ENCODE measurements around the gene TUT1. TPM values are rescaled to one million over a fixed set of nuclear protein-coding genes. Genes with fewer than 3 reads are reported as not detected.

Gene TUT1
- total RNA-seq, 1 experiment from 2014 or later: 27.2 TPM

DNA sequence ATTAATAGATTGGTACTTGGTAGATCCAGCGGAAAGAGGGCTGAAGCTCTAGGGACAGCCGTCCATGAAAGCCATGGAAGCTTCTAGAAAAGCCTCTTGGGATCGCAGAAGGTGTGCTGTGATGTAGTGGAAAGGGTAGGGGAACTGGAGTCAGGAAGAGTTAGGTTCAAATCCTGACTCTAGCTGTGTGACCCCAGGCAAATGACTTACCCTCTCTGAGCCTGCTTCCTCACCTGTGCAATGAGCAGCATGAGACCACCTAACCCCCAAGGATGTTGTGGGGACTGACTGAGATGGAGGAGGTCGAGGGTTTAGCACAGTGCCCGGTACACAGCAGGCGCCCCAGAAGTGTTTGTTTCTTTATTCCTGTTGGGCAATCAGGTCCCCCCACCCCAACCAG, 19.1 kb upstream of the TUT1 start:
- H3K27ac Mint-ChIP-seq (ENCODE audit: unreplicated experiment): peak overlapping the region; percentile 19
- peaks cover 47% of the 10 kb centered on the region for H3K36me3 Mint-ChIP-seq (ENCODE audit: insufficient read depth, unreplicated experiment)
- intact Hi-C loops (cut with micrococcal nuclease; ENCODE audit: unreplicated experiment): loop anchor here (5.0 kb wide), 1 partner anchor 37 kb away; the partner anchor contains the start of gene GANAB

DNA sequence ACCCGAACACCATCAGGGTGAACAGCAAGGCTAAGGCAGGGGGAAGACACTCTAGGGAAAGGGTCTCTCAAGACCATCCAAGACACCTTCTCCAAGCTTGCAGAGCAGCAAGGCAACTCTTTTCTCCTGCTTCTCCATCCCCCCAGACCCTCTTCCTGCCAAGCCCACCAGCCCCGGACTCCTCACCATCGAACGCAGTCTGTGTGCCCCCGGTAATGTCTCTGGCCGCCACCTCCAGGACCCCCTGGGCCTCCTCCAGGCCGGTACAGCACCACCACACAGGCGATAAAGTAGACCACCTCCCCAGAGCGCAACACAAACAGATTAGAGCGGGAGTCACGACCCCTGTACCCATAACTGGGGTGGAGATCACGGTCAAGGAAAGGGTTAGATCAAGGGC, 17.5 kb upstream of the TUT1 start:
- TF ChIP-seq, protein P1, sequence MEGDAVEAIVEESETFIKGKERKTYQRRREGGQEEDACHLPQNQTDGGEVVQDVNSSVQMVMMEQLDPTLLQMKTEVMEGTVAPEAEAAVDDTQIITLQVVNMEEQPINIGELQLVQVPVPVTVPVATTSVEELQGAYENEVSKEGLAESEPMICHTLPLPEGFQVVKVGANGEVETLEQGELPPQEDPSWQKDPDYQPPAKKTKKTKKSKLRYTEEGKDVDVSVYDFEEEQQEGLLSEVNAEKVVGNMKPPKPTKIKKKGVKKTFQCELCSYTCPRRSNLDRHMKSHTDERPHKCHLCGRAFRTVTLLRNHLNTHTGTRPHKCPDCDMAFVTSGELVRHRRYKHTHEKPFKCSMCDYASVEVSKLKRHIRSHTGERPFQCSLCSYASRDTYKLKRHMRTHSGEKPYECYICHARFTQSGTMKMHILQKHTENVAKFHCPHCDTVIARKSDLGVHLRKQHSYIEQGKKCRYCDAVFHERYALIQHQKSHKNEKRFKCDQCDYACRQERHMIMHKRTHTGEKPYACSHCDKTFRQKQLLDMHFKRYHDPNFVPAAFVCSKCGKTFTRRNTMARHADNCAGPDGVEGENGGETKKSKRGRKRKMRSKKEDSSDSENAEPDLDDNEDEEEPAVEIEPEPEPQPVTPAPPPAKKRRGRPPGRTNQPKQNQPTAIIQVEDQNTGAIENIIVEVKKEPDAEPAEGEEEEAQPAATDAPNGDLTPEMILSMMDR (IDR thresholded peaks at IDR 0.05; ENCODE audit: insufficient read depth in 1 of 2, low read depth in 1 of 2, low read length in 1 of 2, severe bottlenecking in 1 of 2, unreplicated experiment in 1 of 2): no peak
- POLR2A ChIA-PET: no interaction called here
- Histone ChIP-seq H3K9me3 (no peaks in the 10 kb centered on the region), H3K27me3 (replicated peaks; ENCODE audit: control insufficient read depth, insufficient read depth, low read length) (no peaks in the 10 kb centered on the region), H3K4me1 (peaks cover 27% of the 10 kb centered on the region), H3K4me3 (ENCODE audit: low read depth, low read length) (no peak overlapping the region), H3K36me3 (ENCODE audit: control insufficient read depth, insufficient read depth, low read length) (0 out of 2 replicates have a peak, but pooled peaks cover 3% of the 10 kb centered on the region)
- no peak overlapping the region for H3K4me3 Mint-ChIP-seq (ENCODE audit: unreplicated experiment)
- CTCF ChIA-PET: no interaction called here
- no TSS peak for BruUV-seq (replicated peaks)
- H3K27ac Mint-ChIP-seq (ENCODE audit: unreplicated experiment): no peak overlapping the region
- no peaks in the 10 kb centered on the region for H3K9me3 Mint-ChIP-seq (ENCODE audit: unreplicated experiment)
- no peak for DNase-seq
- intact Hi-C loops (cut with micrococcal nuclease; ENCODE audit: unreplicated experiment): no loop called here
- H3K4me1 Mint-ChIP-seq (ENCODE audit: low read depth, unreplicated experiment): peaks cover 46% of the 10 kb centered on the region
- no peaks in the 10 kb centered on the region for H3K27me3 Mint-ChIP-seq (ENCODE audit: insufficient read depth, unreplicated experiment)
- H3K36me3 Mint-ChIP-seq (ENCODE audit: insufficient read depth, unreplicated experiment): peaks cover 43% of the 10 kb centered on the region

More for the DNA sequence above, 19.1 kb upstream of the TUT1 start:
- Mint-ChIP-seq H3K4me1 (ENCODE audit: low read depth, unreplicated experiment) (peaks cover 44% of the 10 kb centered on the region), H3K9me3 (ENCODE audit: unreplicated experiment) (no peaks in the 10 kb centered on the region), H3K27me3 (ENCODE audit: insufficient read depth, unreplicated experiment) (no peaks in the 10 kb centered on the region), H3K4me3 (ENCODE audit: unreplicated experiment) (peak overlapping the region; percentile 97)
- Histone ChIP-seq H3K36me3 (ENCODE audit: control insufficient read depth, insufficient read depth, low read length) (0 out of 2 replicates have a peak, but pooled peaks cover 3% of the 10 kb centered on the region), H3K9me3 (no peaks in the 10 kb centered on the region), H3K27me3 (replicated peaks; ENCODE audit: control insufficient read depth, insufficient read depth, low read length) (no peaks in the 10 kb centered on the region), H3K4me3 (ENCODE audit: low read depth, low read length) (no peak overlapping the region), H3K4me1 (peaks cover 37% of the 10 kb centered on the region)
- ChIA-PET CTCF (interaction anchor here (1.7 to 2.1 kb wide), 2 partner anchors 11 to 57 kb away, joined by 6 to 17 read pairs; partner anchors contain the start of gene B3GAT3), POLR2A (no interaction called here)
- BruUV-seq (replicated peaks): TSS peak; percentile 13
- TF ChIP-seq, protein P1 (IDR thresholded peaks at IDR 0.05; ENCODE audit: insufficient read depth in 1 of 2, low read depth in 1 of 2, low read length in 1 of 2, severe bottlenecking in 1 of 2, unreplicated experiment in 1 of 2): no peak
- no peak for DNase-seq

DNA sequence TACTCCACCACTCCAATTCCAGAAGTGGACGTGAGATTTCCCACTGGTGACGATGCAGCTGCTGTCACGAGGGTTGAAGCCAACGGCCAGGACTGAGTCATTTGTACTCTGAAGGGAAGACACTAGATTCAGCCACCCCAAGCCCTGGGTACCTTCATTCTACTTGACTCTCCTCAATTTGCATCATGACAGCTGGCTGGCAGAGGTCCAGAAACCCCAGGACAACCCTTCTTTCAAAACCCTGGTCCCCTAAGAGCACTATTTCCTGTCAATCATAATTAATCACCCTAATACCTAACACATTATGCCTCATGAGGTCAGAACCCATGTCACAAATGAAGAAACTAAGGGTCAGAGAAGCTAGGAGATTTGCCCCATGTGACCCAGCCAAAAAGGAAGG, 16.4 kb upstream of the TUT1 start:
- H3K27ac Mint-ChIP-seq (ENCODE audit: unreplicated experiment): peak overlapping the region; percentile 56
- intact Hi-C loops (cut with micrococcal nuclease; ENCODE audit: unreplicated experiment): no loop called here
- peaks cover 47% of the 10 kb centered on the region for H3K36me3 Mint-ChIP-seq (ENCODE audit: insufficient read depth, unreplicated experiment)
- TF ChIP-seq, protein P1 (IDR thresholded peaks at IDR 0.05; ENCODE audit: insufficient read depth in 1 of 2, low read depth in 1 of 2, low read length in 1 of 2, severe bottlenecking in 1 of 2, unreplicated experiment in 1 of 2): no peak
- H3K36me3 ChIP-seq (ENCODE audit: control insufficient read depth, insufficient read depth, low read length): 0 out of 2 replicates have a peak, but pooled peaks cover 3% of the 10 kb centered on the region
- no peaks in the 10 kb centered on the region for H3K27me3 Mint-ChIP-seq (ENCODE audit: insufficient read depth, unreplicated experiment)
- no peak overlapping the region for H3K4me3 ChIP-seq (ENCODE audit: low read depth, low read length)
- no peak for DNase-seq
- ChIA-PET CTCF (no interaction called here), POLR2A (interaction anchor here (0.6 kb wide), 1 partner anchor 14 kb away, joined by 3 read pairs; the partner anchor contains the start of gene B3GAT3)
- H3K4me3 Mint-ChIP-seq (ENCODE audit: unreplicated experiment): no peak overlapping the region
- no peaks in the 10 kb centered on the region for H3K9me3 ChIP-seq
- peaks cover 53% of the 10 kb centered on the region for H3K4me1 Mint-ChIP-seq (ENCODE audit: low read depth, unreplicated experiment)
- peaks cover 34% of the 10 kb centered on the region for H3K4me1 ChIP-seq
- no TSS peak for BruUV-seq (replicated peaks)
- H3K9me3 Mint-ChIP-seq (ENCODE audit: unreplicated experiment): no peaks in the 10 kb centered on the region
- H3K27me3 ChIP-seq (replicated peaks; ENCODE audit: control insufficient read depth, insufficient read depth, low read length): no peaks in the 10 kb centered on the region

Data from Caco-2 (cell line).